ENCODE measurements around the gene CRB1.

CRB1 gene

DNA sequence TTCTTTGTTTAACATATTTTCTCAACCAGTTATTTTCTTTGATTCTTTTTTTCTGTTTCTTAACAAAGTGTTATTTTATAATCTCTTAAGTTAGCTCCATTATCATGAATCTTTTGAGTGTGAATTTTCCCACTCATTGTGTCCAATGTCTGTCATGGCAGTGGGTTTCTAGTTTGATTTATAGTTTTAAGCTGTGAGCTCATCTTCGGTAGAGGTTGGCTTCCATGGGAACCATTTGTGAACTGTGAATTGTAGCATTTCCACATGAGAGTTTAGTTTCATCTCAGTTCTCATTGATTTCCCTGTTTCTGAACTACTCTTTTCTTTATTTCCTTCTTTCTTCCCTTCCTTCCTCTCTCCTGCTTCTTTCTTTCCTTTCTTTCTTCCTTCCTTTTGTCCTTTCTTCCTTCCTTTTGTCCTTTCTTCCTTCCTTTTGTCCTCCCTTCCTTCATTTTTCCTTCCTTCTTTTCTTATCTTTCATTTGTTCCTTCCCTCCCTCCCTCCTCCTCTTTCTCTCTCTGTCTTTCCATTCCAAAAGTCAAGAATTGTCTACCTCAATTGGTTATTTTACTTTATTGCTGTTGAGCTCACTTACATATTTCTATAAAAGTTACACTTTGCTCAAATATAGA, 3.0 kb upstream of the CRB1 start:
- H3K36me3 Mint-ChIP-seq (ENCODE audit: insufficient read depth) = no peaks in the 10 kb centered on the region

DNA sequence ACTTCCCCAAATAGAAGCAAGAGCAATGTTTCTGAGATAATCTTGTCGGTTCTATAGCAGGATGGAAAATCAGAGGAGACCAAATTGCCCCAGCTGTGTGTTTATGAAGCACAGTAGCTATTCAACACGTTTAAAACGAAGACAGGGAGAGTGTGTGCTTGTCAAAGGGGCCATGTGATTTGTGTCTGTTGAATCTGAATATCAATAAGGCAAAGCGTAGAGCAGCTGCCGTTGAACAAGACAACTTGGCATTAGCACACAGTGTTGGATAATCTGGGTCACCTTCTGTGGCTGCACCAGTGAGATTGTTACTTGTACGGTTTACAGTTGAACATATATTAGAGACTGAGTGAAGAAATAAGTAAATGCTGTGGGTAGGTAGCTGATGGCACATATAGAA, 1.0 kb downstream of the CRB1 start:
- peaks cover 12% of the 10 kb centered on the region for H3K27me3 Mint-ChIP-seq
- no peaks in the 10 kb centered on the region for H3K36me3 Mint-ChIP-seq (ENCODE audit: insufficient read depth)
- H3K9me3 Mint-ChIP-seq = no peaks in the 10 kb centered on the region
- DNase-seq (ENCODE audit: low spot score in 2 of 2) (no peak), ATAC-seq (replicated peaks; ENCODE audit: extremely low read depth, poor library complexity, severe bottlenecking) (no peak)
- no peak overlapping the region for H3K27ac Mint-ChIP-seq (ENCODE audit: low read depth)
- H3K4me3 Mint-ChIP-seq = no peak overlapping the region
- no peaks in the 10 kb centered on the region for H3K4me1 Mint-ChIP-seq

More for the DNA sequence above, 3.0 kb upstream of the CRB1 start:
- Mint-ChIP-seq H3K4me3 (no peak overlapping the region), H3K27ac (ENCODE audit: low read depth) (no peak overlapping the region), H3K9me3 (no peaks in the 10 kb centered on the region), H3K27me3 (no peaks in the 10 kb centered on the region), H3K4me1 (no peaks in the 10 kb centered on the region)
- DNase-seq (ENCODE audit: low spot score in 2 of 2) (no peak), ATAC-seq (replicated peaks; ENCODE audit: extremely low read depth, poor library complexity, severe bottlenecking) (no peak)

DNA sequence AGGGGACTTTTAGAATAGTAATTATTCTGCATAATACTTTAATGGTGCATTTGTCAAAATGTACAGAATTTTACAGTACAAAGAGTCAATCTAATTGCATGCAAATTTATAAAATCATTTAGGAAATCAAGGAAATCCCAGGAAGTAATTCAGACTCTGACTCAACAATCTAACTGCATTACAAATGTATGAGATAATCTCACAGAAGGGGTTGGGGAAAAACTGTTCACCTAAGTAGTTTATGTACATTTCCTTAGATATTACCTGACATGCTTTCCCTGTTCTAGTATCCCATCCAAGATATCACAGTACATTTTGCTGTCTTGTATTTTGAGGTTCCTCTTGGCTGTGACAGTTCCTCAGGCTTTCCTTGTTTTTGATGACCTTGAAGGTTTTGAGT, 4.7 kb downstream of the CRB1 start:
- Mint-ChIP-seq H3K27me3 (peaks cover 19% of the 10 kb centered on the region), H3K36me3 (ENCODE audit: insufficient read depth) (no peaks in the 10 kb centered on the region), H3K9me3 (no peaks in the 10 kb centered on the region), H3K27ac (ENCODE audit: low read depth) (no peak overlapping the region), H3K4me1 (no peaks in the 10 kb centered on the region), H3K4me3 (no peak overlapping the region)
- DNase-seq (ENCODE audit: low spot score in 2 of 2) (no peak), ATAC-seq (replicated peaks; ENCODE audit: extremely low read depth, poor library complexity, severe bottlenecking) (no peak)

DNA sequence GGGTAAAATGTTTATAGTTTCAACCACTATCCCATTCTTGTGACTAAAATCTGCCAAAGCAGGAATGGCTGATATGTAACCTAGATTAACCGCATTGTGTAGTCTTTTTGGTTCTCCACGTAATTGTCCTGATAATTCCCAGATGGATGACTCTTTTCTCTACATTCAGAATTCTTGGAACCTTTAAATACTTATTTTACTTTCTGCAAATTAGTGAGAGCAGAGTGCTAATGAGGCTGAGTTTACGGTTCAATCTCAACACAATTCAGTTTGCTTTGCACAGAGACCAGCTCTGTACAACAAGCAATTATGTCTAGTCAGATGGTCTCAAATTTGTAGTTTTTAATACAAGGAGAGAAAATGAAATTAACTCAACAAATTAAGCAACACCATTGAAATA, 9.1 kb downstream of the CRB1 start:
- Mint-ChIP-seq H3K27ac (ENCODE audit: low read depth) (no peak overlapping the region), H3K4me1 (no peaks in the 10 kb centered on the region), H3K9me3 (no peaks in the 10 kb centered on the region), H3K36me3 (ENCODE audit: insufficient read depth) (no peaks in the 10 kb centered on the region), H3K4me3 (no peak overlapping the region), H3K27me3 (peaks cover 34% of the 10 kb centered on the region)
- DNase-seq (ENCODE audit: low spot score in 2 of 2) (no peak), ATAC-seq (replicated peaks; ENCODE audit: extremely low read depth, poor library complexity, severe bottlenecking) (no peak)

DNA sequence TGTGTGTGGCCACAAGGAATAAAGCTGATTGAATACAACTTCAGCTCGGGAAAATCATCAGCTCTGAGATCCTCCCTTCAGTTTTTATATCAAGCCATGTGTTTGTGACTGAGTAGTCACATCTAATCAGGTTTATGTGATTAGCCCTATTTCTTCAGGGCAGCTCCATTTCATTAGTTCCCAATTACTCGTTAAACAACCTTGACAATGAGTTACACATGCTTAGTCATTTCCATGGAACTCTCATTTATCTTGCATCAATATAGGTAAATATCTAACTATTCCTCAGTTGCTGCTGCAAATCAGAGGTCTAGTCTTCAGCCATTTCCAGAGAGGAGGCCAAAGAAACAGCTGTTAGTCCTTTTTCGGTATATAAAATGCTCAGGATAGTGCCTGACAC, 16.3 kb downstream of the CRB1 start:
- no peaks in the 10 kb centered on the region for H3K36me3 Mint-ChIP-seq (ENCODE audit: insufficient read depth)
- no peak for DNase-seq (ENCODE audit: low spot score in 2 of 2)
- no peak overlapping the region for H3K4me3 Mint-ChIP-seq
- H3K4me1 Mint-ChIP-seq = no peaks in the 10 kb centered on the region
- H3K27me3 Mint-ChIP-seq = peaks cover 35% of the 10 kb centered on the region
- H3K9me3 Mint-ChIP-seq = no peaks in the 10 kb centered on the region
- no peak overlapping the region for H3K27ac Mint-ChIP-seq (ENCODE audit: low read depth)
- no peak for ATAC-seq (replicated peaks; ENCODE audit: extremely low read depth, poor library complexity, severe bottlenecking)

DNA sequence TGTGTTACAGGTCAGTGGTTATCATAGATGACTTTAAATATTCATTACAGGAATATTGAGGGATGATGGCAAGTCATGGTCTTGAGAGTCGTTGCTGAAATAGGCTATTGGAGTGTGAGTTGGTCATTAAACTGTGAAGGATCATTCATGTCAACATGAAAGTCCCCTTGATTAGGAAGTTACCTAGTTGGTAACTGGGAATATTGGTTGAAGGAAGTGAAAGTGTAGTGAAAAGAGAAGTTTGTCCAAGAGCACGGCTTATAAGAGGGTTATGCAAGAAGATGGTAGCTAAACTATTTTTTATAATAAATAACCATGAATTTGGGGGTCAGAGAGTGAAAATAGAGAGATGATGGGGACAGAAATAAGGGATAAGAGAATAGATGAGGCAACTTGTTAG, 16.9 kb downstream of the CRB1 start:
- ATAC-seq (replicated peaks; ENCODE audit: extremely low read depth, poor library complexity, severe bottlenecking) (no peak), DNase-seq (ENCODE audit: low spot score in 2 of 2) (no peak)
- no peak overlapping the region for H3K4me3 Mint-ChIP-seq
- peaks cover 35% of the 10 kb centered on the region for H3K27me3 Mint-ChIP-seq
- no peaks in the 10 kb centered on the region for H3K36me3 Mint-ChIP-seq (ENCODE audit: insufficient read depth)
- no peaks in the 10 kb centered on the region for H3K9me3 Mint-ChIP-seq
- H3K27ac Mint-ChIP-seq (ENCODE audit: low read depth) = no peak overlapping the region
- no peaks in the 10 kb centered on the region for H3K4me1 Mint-ChIP-seq

DNA sequence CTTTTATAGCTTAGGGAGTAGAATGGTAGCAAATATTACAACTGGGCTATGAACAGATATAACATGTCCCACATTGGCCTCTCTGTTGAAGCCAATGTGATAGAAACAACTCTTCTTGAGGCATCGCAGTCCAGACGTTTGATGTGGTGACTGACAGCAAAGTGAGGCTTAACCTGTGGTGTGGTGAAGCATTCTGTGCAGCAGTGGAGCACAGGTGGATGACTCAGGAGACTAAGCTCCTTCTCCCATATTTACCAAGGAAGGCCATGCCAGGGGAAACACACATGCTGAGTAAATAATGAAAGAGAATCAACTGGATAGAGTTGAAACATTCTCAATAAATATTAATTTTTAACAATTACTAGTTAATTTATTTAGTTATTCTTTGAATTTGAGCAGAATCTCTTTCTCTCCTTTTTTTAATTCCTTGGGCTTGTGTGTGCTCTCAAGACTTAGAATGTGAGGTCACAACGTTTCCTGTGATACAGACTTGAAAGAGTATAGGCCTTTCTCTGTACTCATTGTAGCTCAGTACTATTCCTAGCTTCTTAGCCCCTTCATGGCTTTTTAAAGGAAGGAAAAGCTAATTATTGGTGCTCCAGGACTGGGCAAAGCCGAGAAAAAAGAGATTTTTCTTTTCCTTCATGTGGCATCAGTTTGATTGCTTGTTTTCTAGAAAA, 17.6 kb downstream of the CRB1 start:
- Mint-ChIP-seq H3K27me3 (peaks cover 34% of the 10 kb centered on the region), H3K27ac (ENCODE audit: low read depth) (no peak overlapping the region), H3K36me3 (ENCODE audit: insufficient read depth) (no peaks in the 10 kb centered on the region), H3K9me3 (no peaks in the 10 kb centered on the region), H3K4me3 (no peak overlapping the region), H3K4me1 (no peaks in the 10 kb centered on the region)
- ATAC-seq (replicated peaks; ENCODE audit: extremely low read depth, poor library complexity, severe bottlenecking) (no peak), DNase-seq (ENCODE audit: low spot score in 2 of 2) (no peak)

DNA sequence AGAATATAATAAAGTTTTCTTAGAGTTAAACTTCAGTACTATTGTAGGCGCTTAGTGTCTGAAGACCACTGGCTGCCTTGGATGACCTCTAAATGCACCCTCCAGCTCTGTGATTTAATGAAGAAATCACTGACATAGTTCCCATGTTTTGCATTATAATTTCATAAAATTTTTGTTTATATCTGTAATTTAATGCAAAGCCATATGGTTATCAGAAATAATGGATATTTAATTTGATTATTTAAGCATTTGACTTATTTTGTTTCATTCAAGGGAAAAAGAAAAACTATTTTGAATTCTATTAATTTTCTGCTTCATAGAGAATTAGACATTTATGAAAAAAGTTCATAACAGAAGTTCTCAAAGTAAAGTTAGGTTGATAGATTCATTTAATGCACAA, 18.6 kb downstream of the CRB1 start:
- no peaks in the 10 kb centered on the region for H3K9me3 Mint-ChIP-seq
- DNase-seq (ENCODE audit: low spot score in 2 of 2) (no peak), ATAC-seq (replicated peaks; ENCODE audit: extremely low read depth, poor library complexity, severe bottlenecking) (no peak)
- H3K4me3 Mint-ChIP-seq = no peak overlapping the region
- H3K4me1 Mint-ChIP-seq = no peaks in the 10 kb centered on the region
- H3K27ac Mint-ChIP-seq (ENCODE audit: low read depth) = no peak overlapping the region
- H3K27me3 Mint-ChIP-seq = peaks cover 27% of the 10 kb centered on the region
- H3K36me3 Mint-ChIP-seq (ENCODE audit: insufficient read depth) = no peaks in the 10 kb centered on the region

DNA sequence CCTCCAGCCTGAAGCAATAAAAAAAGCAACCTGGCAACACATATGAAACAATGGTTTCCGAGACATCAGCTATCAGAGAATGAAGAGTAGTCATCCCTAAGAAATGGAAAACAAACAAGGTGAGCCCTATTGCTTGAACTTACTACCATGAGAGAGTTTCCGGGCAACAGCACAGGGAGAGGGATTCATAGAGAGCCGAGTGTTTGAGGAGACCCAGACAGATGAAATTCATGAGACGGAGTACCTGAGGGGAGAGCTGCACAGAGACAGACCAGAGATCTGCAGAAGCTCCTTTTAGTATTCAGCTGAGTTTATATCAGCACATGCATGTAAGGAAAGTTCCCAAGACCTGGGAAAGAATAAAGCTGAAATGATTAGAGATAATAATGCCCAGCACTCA, 19.8 kb downstream of the CRB1 start:
- ATAC-seq (replicated peaks; ENCODE audit: extremely low read depth, poor library complexity, severe bottlenecking) (no peak), DNase-seq (ENCODE audit: low spot score in 2 of 2) (no peak)
- Mint-ChIP-seq H3K4me1 (no peaks in the 10 kb centered on the region), H3K27ac (ENCODE audit: low read depth) (no peak overlapping the region), H3K27me3 (peaks cover 36% of the 10 kb centered on the region), H3K36me3 (ENCODE audit: insufficient read depth) (no peaks in the 10 kb centered on the region), H3K9me3 (no peaks in the 10 kb centered on the region), H3K4me3 (no peak overlapping the region)

DNA sequence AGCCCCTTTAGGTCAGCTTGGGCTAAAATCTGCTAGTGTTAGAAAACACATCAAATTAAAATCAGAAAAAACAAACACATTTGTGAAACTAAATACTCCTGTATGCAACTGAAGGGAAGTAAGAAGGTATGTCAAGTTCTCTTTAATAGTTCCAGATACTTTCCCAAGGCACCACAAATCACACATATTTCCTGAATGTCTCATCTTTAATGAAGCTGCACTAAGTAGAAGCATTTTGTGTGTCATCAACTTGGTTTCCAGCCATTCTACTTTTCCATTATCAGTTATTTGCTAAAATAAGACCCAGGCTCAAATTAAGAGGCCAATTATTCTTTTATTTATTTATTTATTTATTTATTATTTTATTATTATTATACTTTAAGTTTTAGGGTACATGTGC, 34.7 kb downstream of the CRB1 start:
- DNase-seq (ENCODE audit: low spot score in 2 of 2) (no peak), ATAC-seq (replicated peaks; ENCODE audit: extremely low read depth, poor library complexity, severe bottlenecking) (no peak)
- H3K27me3 Mint-ChIP-seq = peaks cover 17% of the 10 kb centered on the region
- no peak overlapping the region for H3K4me3 Mint-ChIP-seq
- no peak overlapping the region for H3K27ac Mint-ChIP-seq (ENCODE audit: low read depth)
- no peaks in the 10 kb centered on the region for H3K36me3 Mint-ChIP-seq (ENCODE audit: insufficient read depth)
- no peaks in the 10 kb centered on the region for H3K9me3 Mint-ChIP-seq
- H3K4me1 Mint-ChIP-seq = no peaks in the 10 kb centered on the region

DNA sequence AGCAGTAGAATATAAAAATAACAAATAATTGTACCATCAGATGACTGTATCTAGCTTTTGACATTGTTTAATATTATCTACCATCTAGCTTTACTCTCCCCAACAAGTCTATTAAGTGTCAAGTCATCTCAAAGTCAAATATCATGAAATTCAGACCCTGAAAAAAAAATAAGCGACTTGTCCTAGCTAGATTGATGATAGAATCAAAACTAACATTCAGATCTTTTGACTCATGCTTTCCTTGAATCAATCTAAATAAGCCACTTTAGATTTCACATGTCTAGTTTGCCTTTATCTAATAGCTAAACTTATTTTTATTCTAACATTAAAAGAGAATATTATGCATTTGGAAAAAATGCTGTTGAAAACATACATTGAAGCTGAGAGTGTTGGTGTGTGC, 35.4 kb downstream of the CRB1 start:
- Mint-ChIP-seq H3K27me3 (peaks cover 10% of the 10 kb centered on the region), H3K9me3 (no peaks in the 10 kb centered on the region), H3K36me3 (ENCODE audit: insufficient read depth) (no peaks in the 10 kb centered on the region), H3K4me1 (no peaks in the 10 kb centered on the region), H3K4me3 (no peak overlapping the region), H3K27ac (ENCODE audit: low read depth) (no peak overlapping the region)
- ATAC-seq (replicated peaks; ENCODE audit: extremely low read depth, poor library complexity, severe bottlenecking) (no peak), DNase-seq (ENCODE audit: low spot score in 2 of 2) (no peak)

DNA sequence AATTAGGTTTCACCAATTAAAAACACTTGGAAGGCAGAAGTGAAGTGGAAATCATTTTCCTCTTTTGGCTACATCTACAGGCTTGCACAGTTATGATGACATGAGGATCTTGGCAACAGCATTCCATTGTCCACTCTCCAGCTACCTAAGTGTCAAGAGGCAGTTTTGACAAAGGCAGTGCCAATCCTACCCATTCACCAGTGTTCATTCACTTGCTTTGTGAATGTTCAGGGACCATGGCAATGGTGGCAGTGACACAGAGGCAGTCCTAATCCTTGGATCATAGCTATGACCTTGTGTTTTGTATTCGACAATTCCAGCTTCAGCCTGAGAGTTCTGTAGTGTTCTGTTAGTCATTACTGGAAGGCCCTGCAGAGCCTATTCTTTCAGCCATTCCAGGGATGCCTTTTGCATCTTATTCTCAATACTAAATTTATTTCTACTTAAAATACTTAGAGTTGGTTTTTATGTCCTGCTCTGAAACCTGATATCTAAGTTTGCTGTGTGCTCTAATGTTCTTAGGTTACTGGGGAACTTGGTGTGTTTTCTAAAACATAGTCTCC, 36.7 kb downstream of the CRB1 start:
- no peak overlapping the region for H3K4me3 Mint-ChIP-seq
- H3K4me1 Mint-ChIP-seq = no peaks in the 10 kb centered on the region
- H3K36me3 Mint-ChIP-seq (ENCODE audit: insufficient read depth) = no peaks in the 10 kb centered on the region
- H3K9me3 Mint-ChIP-seq = no peaks in the 10 kb centered on the region
- peaks cover 9% of the 10 kb centered on the region for H3K27me3 Mint-ChIP-seq
- no peak for ATAC-seq (replicated peaks; ENCODE audit: extremely low read depth, poor library complexity, severe bottlenecking)
- H3K27ac Mint-ChIP-seq (ENCODE audit: low read depth) = no peak overlapping the region
- DNase-seq (ENCODE audit: low spot score in 2 of 2) = no peak

DNA sequence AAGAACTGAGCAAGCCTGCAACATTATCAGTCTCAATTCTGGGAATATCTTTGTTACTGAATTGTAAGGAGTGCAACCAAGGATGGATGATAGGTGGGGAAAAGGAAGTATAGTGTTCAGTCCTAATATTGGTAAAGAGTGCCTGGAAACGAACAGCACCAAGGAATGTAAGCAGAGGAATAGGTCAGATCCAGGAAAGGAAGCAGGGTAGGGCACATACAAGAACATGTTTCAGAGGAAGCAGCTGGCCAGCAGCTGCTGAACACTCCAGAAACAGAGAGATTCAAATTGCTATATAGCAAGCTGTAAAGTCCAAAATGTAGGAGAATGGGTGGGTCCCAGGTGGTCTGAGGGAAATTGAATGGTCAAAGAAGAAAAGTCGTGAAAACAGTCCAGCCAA, 37.9 kb downstream of the CRB1 start:
- ATAC-seq (replicated peaks; ENCODE audit: extremely low read depth, poor library complexity, severe bottlenecking) (no peak), DNase-seq (ENCODE audit: low spot score in 2 of 2) (no peak)
- Mint-ChIP-seq H3K36me3 (ENCODE audit: insufficient read depth) (no peaks in the 10 kb centered on the region), H3K9me3 (no peaks in the 10 kb centered on the region), H3K27me3 (peaks cover 9% of the 10 kb centered on the region), H3K27ac (ENCODE audit: low read depth) (no peak overlapping the region), H3K4me1 (no peaks in the 10 kb centered on the region), H3K4me3 (no peak overlapping the region)

All from central memory CD8-positive, alpha-beta T cell (primary cell).